Natural killer cell (primary cell): ENCODE results near the gene HK2. TPM values are rescaled to one million over a fixed set of nuclear protein-coding genes. Genes with fewer than 3 reads are reported as not detected.

ENCODE experiments used
- ATAC-seq, 3 donors: fragments of 150-1000 bp in 2 of 3; fragments of 200-7000 bp in 1 of 3; cut with Tn5 transposase; 1 replicate in 1 of 3; 2 replicates in 2 of 3; pipeline ENCODE4 v1.10.0; 2021; ENCODE audit warnings: mild to moderate bottlenecking in 2 of 3, moderate library complexity in 2 of 3
- DNase-seq, 2 donors: peaks; one replicate each; pipeline versions ENCODE4 v3.0.0 to v3.0.0-alpha.2; 2013 to 2021; ENCODE audit warnings: mixed read lengths in 1 of 2
- H3K27ac ChIP-seq: one replicate; pipeline ENCODE4 v1.5.1; 2013; ENCODE audit warnings: mild to moderate bottlenecking, low read length
- H3K27me3 ChIP-seq: one replicate; pipeline ENCODE4 v1.6.1; 2013; ENCODE audit warnings: low read length; ENCODE audit not compliant: control insufficient read depth, insufficient read depth
- H3K36me3 ChIP-seq: one replicate; pipeline ENCODE4 v1.6.1; 2013; ENCODE audit warnings: low read length; ENCODE audit not compliant: control insufficient read depth, insufficient read depth
- H3K4me1 ChIP-seq: one replicate; pipeline ENCODE4 v1.6.1; 2013; ENCODE audit warnings: low read length; ENCODE audit not compliant: control insufficient read depth, insufficient read depth
- H3K4me3 ChIP-seq: one replicate; pipeline ENCODE4 v1.5.1; 2013; ENCODE audit warnings: low read length
- H3K9me3 ChIP-seq: one replicate; pipeline ENCODE4 v1.6.1; 2013; ENCODE audit warnings: low read length; ENCODE audit not compliant: control insufficient read depth, insufficient read depth
- H3K27ac Mint-ChIP-seq, 2 donors: one replicate each; pipeline ENCODE4 v1.8.0; 2022; ENCODE audit warnings: mild to moderate bottlenecking in 2 of 2, mixed read lengths in 2 of 2, moderate library complexity in 1 of 2
- H3K27me3 Mint-ChIP-seq, 2 donors: one replicate each; pipeline ENCODE4 v1.8.0; 2022; ENCODE audit warnings: low read depth in 2 of 2, mixed read lengths in 2 of 2
- H3K36me3 Mint-ChIP-seq: one replicate; pipeline ENCODE4 v1.8.0; 2022; ENCODE audit warnings: mixed read lengths
- H3K4me1 Mint-ChIP-seq, 2 donors: one replicate each; pipeline ENCODE4 v1.8.0; 2022; ENCODE audit warnings: mixed read lengths in 2 of 2
- H3K4me3 Mint-ChIP-seq: one replicate; pipeline ENCODE4 v1.8.0; 2022; ENCODE audit warnings: mild to moderate bottlenecking, moderate library complexity, mixed read lengths
- H3K9me3 Mint-ChIP-seq, 2 donors: one replicate each; pipeline ENCODE4 v1.8.0; 2022; ENCODE audit warnings: mixed read lengths in 2 of 2
- WGBS: methylation state at CpG from one replicate; pipeline ENCODE4 v1.1.7; 2013; ENCODE audit warnings: missing lambda C conversion rate; ENCODE audit not compliant: insufficient coverage; 5-methylcytosine and 5-hydroxymethylcytosine counted together
- intact Hi-C: fragments of 100-400 bp; cut with micrococcal nuclease; formaldehyde crosslinking; loops from one replicate; pipeline ENCODE4 v1.14.2; 2022
- total RNA-seq, 4 donors: library from RNA; stranded (reverse); fragments of 120-200 nt in 1 of 4; gene quantifications; one replicate each; pipeline versions ENCODE4 v1.2.3 to v1.2.4, GENCODE V29; 2013 to 2022
- TF ChIP-seq, protein P1 (sequence below): fragments of 200-600 bp; IDR thresholded peaks from one replicate; pipeline ENCODE4 v1.8.0; 2022; ENCODE audit warnings: antibody characterized with exemption

HK2 gene
- total RNA-seq, 3 donors from 2014 or later (not counting 1 experiment from before 2014, with no cell fraction given), result 1.6 to 9.4 (median 3.5) TPM

DNA sequence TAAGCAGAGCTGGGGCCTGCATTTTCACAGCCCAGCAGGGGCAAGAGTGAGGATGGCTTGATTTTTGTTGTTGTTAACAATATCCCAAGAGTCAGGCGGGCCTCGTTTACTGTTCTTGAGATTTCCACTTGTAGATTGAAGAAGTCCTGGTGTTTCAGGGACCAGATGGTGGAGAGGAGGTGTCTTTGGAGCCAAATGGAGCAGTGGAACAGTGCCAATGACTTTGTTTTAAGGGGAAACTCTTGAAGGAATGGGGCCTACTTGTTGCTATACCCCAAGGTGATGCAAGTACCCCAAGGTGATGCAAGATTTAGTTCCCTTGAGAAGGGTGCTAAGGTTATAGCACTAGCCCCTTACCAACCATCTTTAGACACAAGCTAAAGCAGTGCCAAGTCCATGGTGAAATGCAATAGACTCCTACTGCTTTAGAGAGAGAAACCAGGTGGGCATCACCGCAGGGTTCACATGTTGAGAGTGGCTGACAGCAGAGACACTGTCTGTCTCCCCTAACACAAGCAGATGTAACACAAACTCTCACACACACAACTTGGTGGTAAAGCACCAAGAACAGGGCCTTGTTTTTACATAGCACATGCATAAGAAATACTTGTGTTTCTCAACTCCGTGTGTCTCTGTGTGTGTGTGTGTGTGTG, 44.0 kb downstream of the HK2 start:
- Histone ChIP-seq H3K27ac (no peak overlapping the region), H3K4me1 (peaks cover 3% of the 10 kb centered on the region), H3K9me3 (no peaks in the 10 kb centered on the region), H3K27me3 (no peaks in the 10 kb centered on the region), H3K4me3 (no peak overlapping the region), H3K36me3 (no peaks in the 10 kb centered on the region)
- WGBS, result 93% methylated on average over 4 of the region's 4 CpGs
- ATAC-seq, result no peak
- no peaks in the 10 kb centered on the region for H3K36me3 Mint-ChIP-seq
- no peak overlapping the region for H3K4me3 Mint-ChIP-seq
- TF ChIP-seq, protein P1, sequence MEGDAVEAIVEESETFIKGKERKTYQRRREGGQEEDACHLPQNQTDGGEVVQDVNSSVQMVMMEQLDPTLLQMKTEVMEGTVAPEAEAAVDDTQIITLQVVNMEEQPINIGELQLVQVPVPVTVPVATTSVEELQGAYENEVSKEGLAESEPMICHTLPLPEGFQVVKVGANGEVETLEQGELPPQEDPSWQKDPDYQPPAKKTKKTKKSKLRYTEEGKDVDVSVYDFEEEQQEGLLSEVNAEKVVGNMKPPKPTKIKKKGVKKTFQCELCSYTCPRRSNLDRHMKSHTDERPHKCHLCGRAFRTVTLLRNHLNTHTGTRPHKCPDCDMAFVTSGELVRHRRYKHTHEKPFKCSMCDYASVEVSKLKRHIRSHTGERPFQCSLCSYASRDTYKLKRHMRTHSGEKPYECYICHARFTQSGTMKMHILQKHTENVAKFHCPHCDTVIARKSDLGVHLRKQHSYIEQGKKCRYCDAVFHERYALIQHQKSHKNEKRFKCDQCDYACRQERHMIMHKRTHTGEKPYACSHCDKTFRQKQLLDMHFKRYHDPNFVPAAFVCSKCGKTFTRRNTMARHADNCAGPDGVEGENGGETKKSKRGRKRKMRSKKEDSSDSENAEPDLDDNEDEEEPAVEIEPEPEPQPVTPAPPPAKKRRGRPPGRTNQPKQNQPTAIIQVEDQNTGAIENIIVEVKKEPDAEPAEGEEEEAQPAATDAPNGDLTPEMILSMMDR, result no peak
- H3K9me3 Mint-ChIP-seq, result no peaks in the 10 kb centered on the region
- no peak for DNase-seq
- H3K4me1 Mint-ChIP-seq, result no peaks in the 10 kb centered on the region
- H3K27ac Mint-ChIP-seq, result no peak overlapping the region
- H3K27me3 Mint-ChIP-seq, result no peaks in the 10 kb centered on the region
- intact Hi-C loops, result loop anchor here (2.0 kb wide), 1 partner anchor 395 kb away; the partner anchor contains the start of genes CCDC142 and TTC31

GRCh38 chr2:74878551-74878950, 44.6 kb downstream of the HK2 start:
- Histone ChIP-seq H3K4me1 (peaks cover 3% of the 10 kb centered on the region), H3K4me3 (no peak overlapping the region), H3K9me3 (no peaks in the 10 kb centered on the region), H3K36me3 (no peaks in the 10 kb centered on the region), H3K27ac (no peak overlapping the region), H3K27me3 (no peaks in the 10 kb centered on the region)
- Mint-ChIP-seq H3K27ac (no peak overlapping the region), H3K4me1 (no peaks in the 10 kb centered on the region), H3K9me3 (no peaks in the 10 kb centered on the region), H3K4me3 (no peak overlapping the region), H3K36me3 (no peaks in the 10 kb centered on the region), H3K27me3 (no peaks in the 10 kb centered on the region)
- WGBS, result 97% methylated on average over 20 of the region's 20 CpGs
- intact Hi-C loops, result no loop called here
- TF ChIP-seq, protein P1, result no peak
- no peak for ATAC-seq
- no peak for DNase-seq

- no peaks in the 10 kb centered on the region for H3K36me3 ChIP-seq
Measured at GRCh38 chr2:74880054-74880728, 46.3 kb downstream of the HK2 start.

More at GRCh38 chr2:74880054-74880728, 46.3 kb downstream of the HK2 start:
- peaks cover 4% of the 10 kb centered on the region in 2 donors for H3K4me1 Mint-ChIP-seq
- TF ChIP-seq, protein P1, result no peak
- H3K4me3 Mint-ChIP-seq, result no peak overlapping the region
- no peaks in the 10 kb centered on the region for H3K9me3 Mint-ChIP-seq
- Histone ChIP-seq H3K27me3 (no peaks in the 10 kb centered on the region), H3K9me3 (no peaks in the 10 kb centered on the region), H3K27ac (no peak overlapping the region), H3K4me1 (peaks cover 4% of the 10 kb centered on the region), H3K4me3 (no peak overlapping the region)
- no peaks in the 10 kb centered on the region for H3K36me3 Mint-ChIP-seq
- H3K27me3 Mint-ChIP-seq, result no peaks in the 10 kb centered on the region
- DNase-seq (no peak), ATAC-seq (no peak)
- intact Hi-C loops, result no loop called here
- 96% methylated on average over 24 of the region's 24 CpGs for WGBS
- H3K27ac Mint-ChIP-seq, result no peak overlapping the region
